H9 (cell line): Measurements from ENCODE around the gene ARHGEF16. TPM values are rescaled to one million over a fixed set of nuclear protein-coding genes. Genes with fewer than 3 reads are reported as not detected.

Experiments
- DNase-seq: peaks from one replicate; pipeline ENCODE4 v3.0.0-alpha.2; 2017
- H2AFZ ChIP-seq: one replicate; pipeline ENCODE4 v1.6.1; 2013; ENCODE audit warnings: mild to moderate bottlenecking, low read length, control low read depth, moderate library complexity
- H2AK5ac ChIP-seq: 2 replicates; pipeline ENCODE4 v1.6.1; 2013; ENCODE audit warnings: low read length, control low read depth, mixed read lengths; ENCODE audit not compliant: insufficient read length
- H2BK120ac ChIP-seq: one replicate; pipeline ENCODE4 v1.6.1; 2013; ENCODE audit warnings: low read depth, mild to moderate bottlenecking, low read length, control low read depth, inconsistent platforms; ENCODE audit not compliant: poor library complexity, severe bottlenecking
- H2BK12ac ChIP-seq: 2 replicates; pipeline ENCODE4 v1.6.1; 2013; ENCODE audit warnings: low read length, control low read depth, mixed read lengths, low read depth; ENCODE audit not compliant: insufficient read length
- H2BK15ac ChIP-seq: 2 replicates; pipeline ENCODE4 v1.6.1; 2013; ENCODE audit warnings: low read depth, low read length, control low read depth
- H2BK20ac ChIP-seq: one replicate; pipeline ENCODE4 v1.6.1; 2013; ENCODE audit warnings: low read depth, mild to moderate bottlenecking, low read length, control low read depth, inconsistent platforms; ENCODE audit not compliant: poor library complexity, severe bottlenecking
- H2BK5ac ChIP-seq: 2 replicates; pipeline ENCODE4 v1.6.1; 2013; ENCODE audit warnings: low read length, control low read depth, mixed read lengths; ENCODE audit not compliant: insufficient read length
- H3K14ac ChIP-seq: 2 replicates; pipeline ENCODE4 v1.6.1; 2013; ENCODE audit warnings: low read length, control low read depth; ENCODE audit not compliant: insufficient read depth
- H3K18ac ChIP-seq: 2 replicates; pipeline ENCODE4 v1.6.1; 2013; ENCODE audit warnings: low read depth, mild to moderate bottlenecking, mixed read lengths, low read length, control low read depth; ENCODE audit not compliant: insufficient read length
- H3K23ac ChIP-seq: 2 replicates; pipeline ENCODE4 v1.6.1; 2013; ENCODE audit warnings: low read length, control low read depth, mixed read lengths, low read depth; ENCODE audit not compliant: insufficient read length
- H3K23me2 ChIP-seq: 2 replicates; pipeline ENCODE4 v1.6.1; 2013; ENCODE audit warnings: low read depth, mild to moderate bottlenecking, mixed read lengths, low read length, control low read depth; ENCODE audit not compliant: insufficient read length, poor library complexity, severe bottlenecking
- H3K27ac ChIP-seq: 2 replicates; pipeline ENCODE4 v1.5.1; 2013; ENCODE audit warnings: low read length, control low read depth, mixed read lengths, low read depth; ENCODE audit not compliant: insufficient read length
- H3K27me3 ChIP-seq: 2 replicates; pipeline ENCODE4 v1.6.1; 2013; ENCODE audit warnings: low read length, control low read depth, inconsistent platforms; ENCODE audit not compliant: insufficient read depth
- H3K4ac ChIP-seq: 2 replicates; pipeline ENCODE4 v1.6.1; 2013; ENCODE audit warnings: low read depth, mild to moderate bottlenecking, control low read depth, inconsistent platforms, low read length, moderate library complexity
- H3K4me1 ChIP-seq: 2 replicates; pipeline ENCODE4 v1.6.1; 2013; ENCODE audit warnings: low read length, control low read depth, inconsistent platforms; ENCODE audit not compliant: insufficient read depth
- H3K4me2 ChIP-seq: 2 replicates; pipeline ENCODE4 v1.6.1; 2013; ENCODE audit warnings: low read length, control low read depth, mixed read lengths; ENCODE audit not compliant: insufficient read length, insufficient read depth
- H3K56ac ChIP-seq: 2 replicates; pipeline ENCODE4 v1.6.1; 2013; ENCODE audit warnings: low read depth, mild to moderate bottlenecking, mixed read lengths, low read length, control low read depth; ENCODE audit not compliant: insufficient read length
- H3K79me1 ChIP-seq: 2 replicates; pipeline ENCODE4 v1.6.1; 2013; ENCODE audit warnings: low read depth, mild to moderate bottlenecking, moderate library complexity, low read length, control low read depth, inconsistent platforms; ENCODE audit not compliant: insufficient read depth, poor library complexity, severe bottlenecking
- H3K79me2 ChIP-seq: 2 replicates; pipeline ENCODE4 v1.6.1; 2013; ENCODE audit warnings: low read length, control low read depth, inconsistent platforms; ENCODE audit not compliant: insufficient read depth
- H3K9ac ChIP-seq: 2 replicates; pipeline ENCODE4 v1.6.1; 2013; ENCODE audit warnings: low read length, control low read depth, mixed read lengths; ENCODE audit not compliant: insufficient read length; ENCODE audit errors: extremely low read depth
- H3K9me3 ChIP-seq: one replicate; pipeline ENCODE4 v1.6.1; 2013; ENCODE audit warnings: low read depth, low read length, inconsistent platforms; ENCODE audit not compliant: control insufficient read depth
- H3T11ph ChIP-seq: one replicate; pipeline ENCODE4 v1.6.1; 2013; ENCODE audit warnings: mild to moderate bottlenecking, low read length, control low read depth, inconsistent platforms
- H4K20me1 ChIP-seq: one replicate; pipeline ENCODE4 v1.6.1; 2013; ENCODE audit not compliant: control insufficient read depth, insufficient read length, insufficient read depth
- H4K5ac ChIP-seq: 2 replicates; pipeline ENCODE4 v1.6.1; 2013; ENCODE audit warnings: low read depth, mild to moderate bottlenecking, mixed read lengths, low read length, control low read depth; ENCODE audit not compliant: insufficient read length
- H4K8ac ChIP-seq: replicated peaks from 2 replicates; pipeline ENCODE4 v1.6.1; 2013; ENCODE audit warnings: low read length, control low read depth, mixed read lengths, low read depth; ENCODE audit not compliant: insufficient read length
- H4K91ac ChIP-seq: 2 replicates; pipeline ENCODE4 v1.6.1; 2013; ENCODE audit warnings: low read depth, mild to moderate bottlenecking, moderate library complexity, mixed read lengths, low read length, control low read depth; ENCODE audit not compliant: insufficient read length
- H3K27ac Mint-ChIP-seq, 3 experiments: 2 replicates in 2 of 3; 3 replicates in 1 of 3; pipeline ENCODE4 v1.8.0; 2020 to 2021; ENCODE audit warnings: mixed read lengths in 3 of 3, mild to moderate bottlenecking in 1 of 3, moderate library complexity in 1 of 3
- H3K27me3 Mint-ChIP-seq: 2 replicates; pipeline ENCODE4 v1.8.0; 2021; ENCODE audit warnings: low read depth, mild to moderate bottlenecking, moderate library complexity, mixed read lengths
- H3K36me3 Mint-ChIP-seq, 3 experiments: 2 replicates in 2 of 3; 3 replicates in 1 of 3; pipeline ENCODE4 v1.8.0; 2020 to 2021; ENCODE audit warnings: low read depth in 3 of 3, mixed read lengths in 3 of 3; ENCODE audit not compliant: insufficient read depth in 1 of 3
- H3K4me1 Mint-ChIP-seq, 2 experiments: 2 replicates each; pipeline ENCODE4 v1.8.0; 2020; ENCODE audit warnings: mixed read lengths in 2 of 2
- H3K4me3 Mint-ChIP-seq, 2 experiments: 2 replicates in 1 of 2; 3 replicates in 1 of 2; pipeline ENCODE4 v1.8.0; 2020 to 2021; ENCODE audit warnings: mild to moderate bottlenecking in 2 of 2, mixed read lengths in 2 of 2, moderate library complexity in 1 of 2
- H3K9me3 Mint-ChIP-seq, 2 experiments: 2 replicates in 1 of 2; 3 replicates in 1 of 2; pipeline ENCODE4 v1.8.0; 2020; ENCODE audit warnings: mild to moderate bottlenecking in 2 of 2, mixed read lengths in 2 of 2, moderate library complexity in 1 of 2
- CTCF ChIP-seq: fragments of 200-600 bp; sonication (generic); conservative IDR thresholded peaks from 3 replicates; pipeline ENCODE4 v1.8.0; 2021; ENCODE audit warnings: antibody characterized with exemption, mild to moderate bottlenecking
- WGBS: extraction: QIAGEN DNeasy Blood & Tissue Kit; methylation state at CpG from one replicate; pipeline ENCODE4 v1.1.7; 2013; ENCODE audit warnings: missing lambda C conversion rate, low lambda C conversion rate, mixed read lengths; ENCODE audit not compliant: insufficient read length; ENCODE audit errors: extremely low coverage; 5-methylcytosine and 5-hydroxymethylcytosine counted together
- total RNA-seq: library from RNA; stranded (reverse); gene quantifications from 2 replicates; pipeline ENCODE4 v1.2.1, GENCODE V29; 2021

Gene ARHGEF16
- total RNA-seq, 1 experiment from 2014 or later: 48.5 TPM

DNA sequence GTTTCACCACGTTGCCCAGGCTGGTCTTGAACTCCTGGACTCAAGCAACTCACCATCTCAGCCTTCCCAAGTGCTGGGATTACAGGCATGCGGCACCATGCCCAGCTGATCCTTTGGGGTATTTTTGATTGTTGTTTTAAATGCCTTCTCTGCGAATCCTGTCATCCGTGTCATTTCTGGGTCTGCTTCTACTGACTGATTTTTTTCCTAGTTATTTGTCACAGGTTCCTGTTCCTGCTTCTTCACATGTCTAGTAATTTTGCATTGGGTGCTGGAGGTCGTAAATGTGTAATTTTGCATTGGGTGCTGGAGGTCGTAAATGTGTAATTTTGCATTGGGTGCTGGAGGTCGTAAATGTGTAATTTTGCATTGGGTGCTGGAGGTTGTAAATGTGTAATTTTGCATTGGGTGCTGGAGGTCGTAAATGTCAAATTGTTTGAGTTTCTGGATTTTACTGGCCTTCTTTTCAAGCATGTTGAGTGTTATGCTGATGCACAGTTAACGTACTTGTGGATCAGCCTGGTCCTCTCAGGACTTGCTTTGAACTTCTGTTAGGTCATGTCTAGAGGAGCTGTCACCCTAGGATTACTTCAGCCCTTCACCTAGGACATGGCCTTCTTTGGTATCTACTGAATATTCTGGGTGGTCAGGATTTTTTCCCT is 4.1 kb upstream of the ARHGEF16 start:
- Histone ChIP-seq H2BK15ac (no peak overlapping the region), H3K56ac (no peak overlapping the region), H4K8ac (no peak overlapping the region), H3K79me2 (no peaks in the 10 kb centered on the region), H4K5ac (no peak overlapping the region), H3K4me2 (no peak overlapping the region), H4K91ac (no peak overlapping the region), H2BK120ac (no peak overlapping the region), H4K20me1 (no peaks in the 10 kb centered on the region), H2BK12ac (no peak overlapping the region), H3K4me1 (no peaks in the 10 kb centered on the region), H3K79me1 (no peaks in the 10 kb centered on the region), H2BK20ac (no peak overlapping the region), H3K14ac (no peak overlapping the region), H3K9me3 (no peaks in the 10 kb centered on the region), H3K4ac (no peak overlapping the region), H3K23ac (no peak overlapping the region), H3T11ph (no peak overlapping the region), H3K27ac (no peak overlapping the region), H2BK5ac (no peak overlapping the region), H3K27me3 (no peaks in the 10 kb centered on the region), H2AK5ac (no peak overlapping the region), H3K18ac (no peak overlapping the region), H3K9ac (no peak overlapping the region), H3K23me2 (no peaks in the 10 kb centered on the region), H2AFZ (no peak overlapping the region)
- TF ChIP-seq CTCF: no peak
- Mint-ChIP-seq H3K9me3 (peaks cover 0 to 4% of the 10 kb centered on the region in 2 experiments; a peak in 2 of 5 replicates), H3K4me1 (peaks cover under 1 to 3% of the 10 kb centered on the region in 2 experiments; a peak in 3 of 4 replicates), H3K27ac (no peak overlapping the region), H3K4me3 (no peak overlapping the region), H3K27me3 (peaks cover 13% of the 10 kb centered on the region), H3K36me3 (no peaks in the 10 kb centered on the region)
- no CpG with 5 or more reads among the region's 9 CpGs for WGBS
- DNase-seq: no peak
